ENCODE measurements around the gene BORCS5. TPM values are rescaled to one million over a fixed set of nuclear protein-coding genes. Genes with fewer than 3 reads are reported as not detected.

The BORCS5 gene
- total RNA-seq, 1 experiment from 2014 or later, result 7.8 TPM

DNA sequence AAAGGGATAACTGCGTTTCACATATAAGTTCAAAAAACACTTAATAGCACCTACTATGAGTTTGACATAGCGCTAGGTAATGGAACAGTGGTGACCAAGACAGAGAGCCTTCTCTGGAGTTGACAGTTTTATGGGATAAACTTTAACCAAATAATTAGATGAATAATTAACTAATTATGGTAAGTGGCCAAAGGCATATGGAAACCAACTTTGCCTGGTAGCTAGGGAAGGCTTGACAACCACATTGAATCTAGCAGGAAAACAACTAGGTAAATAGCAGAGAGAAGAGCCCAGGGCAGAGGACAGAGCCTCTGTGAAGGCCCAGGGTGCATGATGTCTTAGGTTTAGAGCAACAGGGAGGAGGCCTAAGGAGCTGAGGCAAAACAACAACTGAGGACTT is 153.7 kb downstream of the BORCS5 start:
- BruUV-seq (replicated peaks), result no TSS peak
- DNase-seq (ENCODE audit: low read depth, low spot score) (no peak), ATAC-seq (no peak)
- Histone ChIP-seq H3K4me1 (ENCODE audit: control insufficient read depth, insufficient read depth, low read length) (no peaks in the 10 kb centered on the region), H3K36me3 (ENCODE audit: control insufficient read depth, insufficient read depth, low read length) (no peaks in the 10 kb centered on the region), H3K4me3 (ENCODE audit: low read depth in 2 of 2, low read length in 2 of 2) (no peak overlapping the region), H3K27me3 (ENCODE audit: control insufficient read depth, insufficient read depth, low read length) (no peaks in the 10 kb centered on the region), H3K27ac (ENCODE audit: low read length) (no peak overlapping the region), H3K9me3 (ENCODE audit: control insufficient read depth, insufficient read depth, low read depth, low read length) (no peaks in the 10 kb centered on the region)
- in situ Hi-C loops (cut with HindIII; ENCODE audit: low pct_unique_long_range_greater_than_20kb, low sequenced_read_pairs) (no loop called here), intact Hi-C loops (cut with micrococcal nuclease; ENCODE audit: unreplicated experiment) (no loop called here)
- ChIA-PET CTCF (no interaction called here), POLR2A (no interaction called here)
- TF ChIP-seq, protein P1, sequence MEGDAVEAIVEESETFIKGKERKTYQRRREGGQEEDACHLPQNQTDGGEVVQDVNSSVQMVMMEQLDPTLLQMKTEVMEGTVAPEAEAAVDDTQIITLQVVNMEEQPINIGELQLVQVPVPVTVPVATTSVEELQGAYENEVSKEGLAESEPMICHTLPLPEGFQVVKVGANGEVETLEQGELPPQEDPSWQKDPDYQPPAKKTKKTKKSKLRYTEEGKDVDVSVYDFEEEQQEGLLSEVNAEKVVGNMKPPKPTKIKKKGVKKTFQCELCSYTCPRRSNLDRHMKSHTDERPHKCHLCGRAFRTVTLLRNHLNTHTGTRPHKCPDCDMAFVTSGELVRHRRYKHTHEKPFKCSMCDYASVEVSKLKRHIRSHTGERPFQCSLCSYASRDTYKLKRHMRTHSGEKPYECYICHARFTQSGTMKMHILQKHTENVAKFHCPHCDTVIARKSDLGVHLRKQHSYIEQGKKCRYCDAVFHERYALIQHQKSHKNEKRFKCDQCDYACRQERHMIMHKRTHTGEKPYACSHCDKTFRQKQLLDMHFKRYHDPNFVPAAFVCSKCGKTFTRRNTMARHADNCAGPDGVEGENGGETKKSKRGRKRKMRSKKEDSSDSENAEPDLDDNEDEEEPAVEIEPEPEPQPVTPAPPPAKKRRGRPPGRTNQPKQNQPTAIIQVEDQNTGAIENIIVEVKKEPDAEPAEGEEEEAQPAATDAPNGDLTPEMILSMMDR (IDR thresholded peaks at IDR 0.05), result no peak
- TF ChIP-seq POLR2AphosphoS5 (IDR thresholded peaks at IDR 0.05; ENCODE audit: low read depth, low read length) (no peak), SIN3A (IDR thresholded peaks at IDR 0.05; ENCODE audit: borderline replicate concordance, insufficient read depth, low read depth, low read length) (no peak), TCF7L2 (IDR thresholded peaks at IDR 0.05; ENCODE audit: low read depth, low read length) (no peak)
- TF ChIP-seq, protein P2, sequence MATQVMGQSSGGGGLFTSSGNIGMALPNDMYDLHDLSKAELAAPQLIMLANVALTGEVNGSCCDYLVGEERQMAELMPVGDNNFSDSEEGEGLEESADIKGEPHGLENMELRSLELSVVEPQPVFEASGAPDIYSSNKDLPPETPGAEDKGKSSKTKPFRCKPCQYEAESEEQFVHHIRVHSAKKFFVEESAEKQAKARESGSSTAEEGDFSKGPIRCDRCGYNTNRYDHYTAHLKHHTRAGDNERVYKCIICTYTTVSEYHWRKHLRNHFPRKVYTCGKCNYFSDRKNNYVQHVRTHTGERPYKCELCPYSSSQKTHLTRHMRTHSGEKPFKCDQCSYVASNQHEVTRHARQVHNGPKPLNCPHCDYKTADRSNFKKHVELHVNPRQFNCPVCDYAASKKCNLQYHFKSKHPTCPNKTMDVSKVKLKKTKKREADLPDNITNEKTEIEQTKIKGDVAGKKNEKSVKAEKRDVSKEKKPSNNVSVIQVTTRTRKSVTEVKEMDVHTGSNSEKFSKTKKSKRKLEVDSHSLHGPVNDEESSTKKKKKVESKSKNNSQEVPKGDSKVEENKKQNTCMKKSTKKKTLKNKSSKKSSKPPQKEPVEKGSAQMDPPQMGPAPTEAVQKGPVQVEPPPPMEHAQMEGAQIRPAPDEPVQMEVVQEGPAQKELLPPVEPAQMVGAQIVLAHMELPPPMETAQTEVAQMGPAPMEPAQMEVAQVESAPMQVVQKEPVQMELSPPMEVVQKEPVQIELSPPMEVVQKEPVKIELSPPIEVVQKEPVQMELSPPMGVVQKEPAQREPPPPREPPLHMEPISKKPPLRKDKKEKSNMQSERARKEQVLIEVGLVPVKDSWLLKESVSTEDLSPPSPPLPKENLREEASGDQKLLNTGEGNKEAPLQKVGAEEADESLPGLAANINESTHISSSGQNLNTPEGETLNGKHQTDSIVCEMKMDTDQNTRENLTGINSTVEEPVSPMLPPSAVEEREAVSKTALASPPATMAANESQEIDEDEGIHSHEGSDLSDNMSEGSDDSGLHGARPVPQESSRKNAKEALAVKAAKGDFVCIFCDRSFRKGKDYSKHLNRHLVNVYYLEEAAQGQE (IDR thresholded peaks at IDR 0.05; ENCODE audit: insufficient read depth in 1 of 2, low read depth in 2 of 2, low read length in 1 of 2), result no peak

DNA sequence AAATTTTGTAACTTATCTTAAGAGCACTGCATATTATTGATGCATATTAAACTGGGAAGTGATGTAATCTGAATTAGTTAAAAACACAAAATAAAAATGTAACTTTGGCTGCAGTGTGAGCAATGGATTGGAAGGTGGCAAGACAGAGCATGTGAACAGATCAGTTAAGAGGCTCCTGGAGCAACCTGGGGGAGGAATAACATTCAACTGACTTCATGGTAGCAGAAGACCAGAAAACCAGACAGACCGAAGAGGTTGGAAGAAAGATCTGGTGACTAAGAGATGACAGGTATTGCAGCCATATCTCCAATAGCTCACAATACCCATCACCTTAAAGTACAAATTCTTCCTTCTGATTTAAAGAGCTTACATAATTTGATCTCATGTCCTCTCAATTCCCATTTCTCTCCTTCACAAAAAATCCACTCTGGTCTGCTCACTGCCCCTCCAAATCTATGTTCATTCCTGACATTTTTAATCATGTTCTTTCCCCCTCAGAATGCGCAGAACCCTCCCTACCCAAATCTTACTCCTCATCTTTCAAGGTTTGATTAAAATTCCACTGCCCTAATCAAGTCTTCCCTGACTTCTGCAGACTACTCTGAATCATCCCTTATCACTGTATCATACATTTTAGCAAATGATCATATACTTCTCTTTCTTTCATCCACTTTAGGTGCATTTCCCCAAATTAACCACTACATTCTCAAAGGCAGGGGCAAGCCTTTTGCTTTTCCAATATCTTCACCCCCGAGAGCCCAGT is 154.3 kb downstream of the BORCS5 start:
- intact Hi-C loops (cut with micrococcal nuclease; ENCODE audit: unreplicated experiment) (no loop called here), in situ Hi-C loops (cut with HindIII; ENCODE audit: low pct_unique_long_range_greater_than_20kb, low sequenced_read_pairs) (no loop called here)
- no peak for ATAC-seq

More for the DNA sequence above, 154.3 kb downstream of the BORCS5 start:
- H3K27ac ChIP-seq (ENCODE audit: low read length), result no peak overlapping the region
- H3K4me3 ChIP-seq (ENCODE audit: low read depth in 2 of 2, low read length in 2 of 2), result no peak overlapping the region
- H3K36me3 ChIP-seq (ENCODE audit: control insufficient read depth, insufficient read depth, low read length), result no peaks in the 10 kb centered on the region
- H3K4me1 ChIP-seq (ENCODE audit: control insufficient read depth, insufficient read depth, low read length), result no peaks in the 10 kb centered on the region
- ChIA-PET POLR2A (no interaction called here), CTCF (no interaction called here)
- DNase-seq (ENCODE audit: low read depth, low spot score), result no peak
- H3K27me3 ChIP-seq (ENCODE audit: control insufficient read depth, insufficient read depth, low read length), result no peaks in the 10 kb centered on the region
- TF ChIP-seq, protein P2 (IDR thresholded peaks at IDR 0.05; ENCODE audit: insufficient read depth in 1 of 2, low read depth in 2 of 2, low read length in 1 of 2), result no peak
- TF ChIP-seq SIN3A (IDR thresholded peaks at IDR 0.05; ENCODE audit: borderline replicate concordance, insufficient read depth, low read depth, low read length), result no peak
- TF ChIP-seq, protein P1 (IDR thresholded peaks at IDR 0.05), result no peak
- H3K9me3 ChIP-seq (ENCODE audit: control insufficient read depth, insufficient read depth, low read depth, low read length), result no peaks in the 10 kb centered on the region
- BruUV-seq (replicated peaks), result no TSS peak

All from Panc1 (cell line).